ENCODE data around the gene GUK1.

GRCh38 chr1:228163007-228163753 lies 23.1 kb downstream of the GUK1 start:
- TF ChIP-seq, protein P1, sequence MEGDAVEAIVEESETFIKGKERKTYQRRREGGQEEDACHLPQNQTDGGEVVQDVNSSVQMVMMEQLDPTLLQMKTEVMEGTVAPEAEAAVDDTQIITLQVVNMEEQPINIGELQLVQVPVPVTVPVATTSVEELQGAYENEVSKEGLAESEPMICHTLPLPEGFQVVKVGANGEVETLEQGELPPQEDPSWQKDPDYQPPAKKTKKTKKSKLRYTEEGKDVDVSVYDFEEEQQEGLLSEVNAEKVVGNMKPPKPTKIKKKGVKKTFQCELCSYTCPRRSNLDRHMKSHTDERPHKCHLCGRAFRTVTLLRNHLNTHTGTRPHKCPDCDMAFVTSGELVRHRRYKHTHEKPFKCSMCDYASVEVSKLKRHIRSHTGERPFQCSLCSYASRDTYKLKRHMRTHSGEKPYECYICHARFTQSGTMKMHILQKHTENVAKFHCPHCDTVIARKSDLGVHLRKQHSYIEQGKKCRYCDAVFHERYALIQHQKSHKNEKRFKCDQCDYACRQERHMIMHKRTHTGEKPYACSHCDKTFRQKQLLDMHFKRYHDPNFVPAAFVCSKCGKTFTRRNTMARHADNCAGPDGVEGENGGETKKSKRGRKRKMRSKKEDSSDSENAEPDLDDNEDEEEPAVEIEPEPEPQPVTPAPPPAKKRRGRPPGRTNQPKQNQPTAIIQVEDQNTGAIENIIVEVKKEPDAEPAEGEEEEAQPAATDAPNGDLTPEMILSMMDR (IDR thresholded peaks at IDR 0.05) = no peak
- no peak for TF ChIP-seq EZH2phosphoT487 (IDR thresholded peaks at IDR 0.05)
